K562 (cell line): ENCODE results near the gene RPL10A. TPM values are rescaled to one million over a fixed set of nuclear protein-coding genes. Genes with fewer than 3 reads are reported as not detected.
A peak's percentile ranks its signal among the peaks of the same experiment; 100 is the strongest.

Experiments
- ATAC-seq: fragments of 200-7000 bp; cut with Tn5 transposase; 3 replicates; pipeline ENCODE4 v1.9.1; 2020; ENCODE audit warnings: moderate library complexity
- BruUV-seq: library from RNA; stranded (reverse); fragments of 400-500 nt; replicated peaks from 2 replicates; lab custom pipeline; 2021; lab: Mats Ljungman, UMichigan
- CTCF ChIA-PET: fragments of 300-600 bp; formaldehyde crosslinking; extraction: SDS; loops from one replicate; lab custom pipeline; 2021; ENCODE audit warnings: low intra/inter-chr PET ratio; lab: Yijun Ruan, JAX
- POLR2A ChIA-PET: fragments of 300-600, 350-650 bp; sonication (Branson Sonifier 250); formaldehyde crosslinking; extraction: SDS; loops from one replicate; lab custom pipeline; 2021; ENCODE audit warnings: antibody characterized with exemption, inconsistent platforms; lab: Yijun Ruan, JAX
- DNase-seq, 4 experiments: peaks; one replicate each; pipeline versions ENCODE4 v3.0.0 to v3.0.0-alpha.2; 2011 to 2018; ENCODE audit warnings: low spot score in 3 of 4, mixed read lengths in 3 of 4; ENCODE audit errors: extremely low read depth in 1 of 4
- FAIRE-seq: peaks from 2 replicates; lab custom pipeline; 2011; peaks lifted over from hg19 to GRCh38; lab: Jason Lieb, UNC
- H2AFZ ChIP-seq: 2 replicates; pipeline ENCODE4 v1.6.0; 2011; ENCODE audit warnings: low read depth, low read length, control low read depth, inconsistent platforms
- H3K27ac ChIP-seq: fragments of 200-600 bp; 3 replicates; pipeline ENCODE4 v1.8.0; 2011; ENCODE audit warnings: low read depth, mild to moderate bottlenecking, control low read depth, inconsistent platforms, low read length, moderate library complexity, mixed read lengths; ENCODE audit errors: extremely low read depth
- H3K27me3 ChIP-seq, 2 experiments: fragments of 300-600 bp in 1 of 2; 2 replicates in 1 of 2; 3 replicates in 1 of 2; pipeline versions ENCODE4 v1.6.0 to v1.8.0; 2011; ENCODE audit warnings: inconsistent platforms in 2 of 2, low read length in 2 of 2, mild to moderate bottlenecking in 1 of 2, mixed read lengths in 1 of 2, moderate library complexity in 1 of 2; ENCODE audit not compliant: control insufficient read depth in 2 of 2, insufficient read depth in 2 of 2
- H3K36me3 ChIP-seq: fragments of 300-600 bp; 3 replicates; pipeline ENCODE4 v1.8.0; 2011; ENCODE audit warnings: mild to moderate bottlenecking, low read length, inconsistent platforms; ENCODE audit not compliant: control insufficient read depth, insufficient read depth
- H3K4me1 ChIP-seq, 2 experiments: fragments of 200-600 bp in 1 of 2; replicated peaks in 1 of 2; 2 replicates in 1 of 2; 3 replicates in 1 of 2; pipeline versions ENCODE4 v1.5.1 to v1.8.0; 2011; ENCODE audit warnings: inconsistent platforms in 2 of 2, low read length in 2 of 2, mild to moderate bottlenecking in 1 of 2, mixed read lengths in 1 of 2, moderate library complexity in 1 of 2; ENCODE audit not compliant: control insufficient read depth in 2 of 2, insufficient read depth in 2 of 2
- H3K4me2 ChIP-seq: 2 replicates; pipeline ENCODE4 v1.6.1; 2011; ENCODE audit warnings: low read length, control low read depth, inconsistent platforms, mixed read lengths; ENCODE audit not compliant: insufficient read depth
- H3K4me3 ChIP-seq: fragments of 200-600 bp; sonication (generic), shearing (Covaris generic); 2 replicates; pipeline ENCODE4 v1.5.1; 2016; ENCODE audit warnings: control low read depth, inconsistent platforms
- H3K79me2 ChIP-seq: fragments of 200-600 bp; 3 replicates; pipeline ENCODE4 v1.8.0; 2011; ENCODE audit warnings: low read length, inconsistent platforms; ENCODE audit not compliant: control insufficient read depth, insufficient read depth
- H3K9ac ChIP-seq, 2 experiments: 2 replicates each; pipeline versions ENCODE4 v1.6.0 to v1.6.1; 2011; ENCODE audit warnings: low read depth in 2 of 2, low read length in 2 of 2, control low read depth in 1 of 2, inconsistent platforms in 1 of 2, mild to moderate bottlenecking in 1 of 2, mixed read lengths in 1 of 2; ENCODE audit not compliant: insufficient read depth in 1 of 2
- H3K9me1 ChIP-seq: one replicate; pipeline ENCODE4 v1.6.0; 2011; ENCODE audit warnings: inconsistent platforms, mild to moderate bottlenecking, low read length, moderate library complexity; ENCODE audit not compliant: control insufficient read depth, insufficient read depth
- H3K9me3 ChIP-seq: replicated peaks from 2 replicates; pipeline ENCODE4 v1.5.1; 2011; ENCODE audit warnings: low read depth, low read length, inconsistent platforms; ENCODE audit not compliant: control insufficient read depth, insufficient read depth
- H4K20me1 ChIP-seq: replicated peaks from 2 replicates; pipeline ENCODE4 v1.6.1; 2011; ENCODE audit warnings: low read length, inconsistent platforms, mixed read lengths; ENCODE audit not compliant: control insufficient read depth, insufficient read depth
- ASH1L ChIP-seq: fragments of 450-650 bp; IDR thresholded peaks from 2 replicates; pipeline ENCODE4 v1.6.1; 2018; ENCODE audit warnings: borderline replicate concordance, mild to moderate bottlenecking, low read depth; ENCODE audit not compliant: partially characterized antibody
- CXXC5 ChIP-seq: fragments of 250-450 bp; sonication (Bioruptor Pico); IDR thresholded peaks from 2 replicates; pipeline ENCODE4 v1.8.0; 2022; ENCODE audit warnings: inconsistent platforms, mild to moderate bottlenecking, moderate library complexity
- ETS2 ChIP-seq: IDR thresholded peaks from 2 replicates; pipeline ENCODE4 v1.6.1; 2016; ENCODE audit warnings: borderline replicate concordance, missing genetic modification characterization, mild to moderate bottlenecking, moderate library complexity, missing compliant biosample characterization; ENCODE audit not compliant: poor library complexity, severe bottlenecking
- FUS ChIP-seq: fragments of 200-400 bp; formaldehyde crosslinking; optimal IDR thresholded peaks from 2 replicates; pipeline ENCODE3; 2017; ENCODE audit warnings: low read depth, low read length
- SREBF1 ChIP-seq: fragments of 150-350 bp; IDR thresholded peaks from 2 replicates; pipeline ENCODE4 v1.6.1; 2014; ENCODE audit warnings: antibody characterized with exemption, low read depth, low read length, borderline replicate concordance
- ZNF224 ChIP-seq: sonication (generic); formaldehyde crosslinking; IDR thresholded peaks from 2 replicates; pipeline ENCODE4 v1.8.0; 2022; ENCODE audit warnings: mild to moderate bottlenecking, missing genetic modification reagents
- WGBS: fragments of 100-300 bp; shearing (Covaris generic); methylation state at CpG from one replicate; pipeline ENCODE4 v1.1.6; 2016; ENCODE audit warnings: low coverage, mixed read lengths; ENCODE audit not compliant: insufficient coverage; ENCODE audit errors: missing lambda C conversion rate; 5-methylcytosine and 5-hydroxymethylcytosine counted together
- in situ Hi-C: fragments of 300-500 bp; cut with MboI; formaldehyde crosslinking; loops from 4 replicates; pipeline ENCODE4 v1.15.0; 2018; ENCODE audit warnings: inconsistent platforms, mixed read lengths
- intact Hi-C: fragments of 100-400 bp; cut with micrococcal nuclease; formaldehyde crosslinking; loops from 2 replicates; pipeline ENCODE4 v1.14.2; 2022
- polyA plus RNA-seq, 8 experiments: library from polyadenylated mRNA; depleted of rRNA in 4 of 8; stranded (reverse) in 5 of 8; unstranded in 3 of 8; fragments of >200 nt; fragmentation: Nextera tagmentation in 2 of 8; fragmentation: Illumina TruSeq in 1 of 8; extraction: Ambion mirVana in 2 of 8; extraction: Trizol in 1 of 8; gene quantifications; 2 replicates each; pipeline versions ENCODE4 v1.2.1 to v1.2.3, GENCODE V29; 2011 to 2014; ENCODE audit warnings: inconsistent platforms in 1 of 8, missing spikeins in 1 of 8
- total RNA-seq, 7 experiments: library from RNA; depleted of rRNA in 6 of 7; stranded (reverse); fragments of >200 nt in 6 of 7; fragmentation: Illumina TruSeq in 2 of 7; extraction: Trizol in 2 of 7; gene quantifications; 2 replicates each; pipeline versions ENCODE4 v1.2.1 to v1.2.3, GENCODE V29; 2011 to 2021; ENCODE audit warnings: low replicate concordance in 1 of 7

Gene RPL10A
- total and polyA plus RNA-seq, 9 of the 15 experiments (the other 6 are each of a cell fraction or from before 2014, with no cell fraction given) = 1,589 to 3,237 (median 2,116) TPM

GRCh38 chr6:35443341-35444030, 24.7 kb upstream of the RPL10A start (continued):
- TF ChIP-seq ETS2 (tag) = no peak

GRCh38 chr6:35445691-35446090, 22.5 kb upstream of the RPL10A start:
- Histone ChIP-seq H3K79me2 (no peaks in the 10 kb centered on the region), H2AFZ (no peak overlapping the region), H3K9me3 (no peaks in the 10 kb centered on the region), H3K9ac (peak overlapping the region in 1 of 2 experiments; percentile 35; a peak in 1 of 4 replicates), H3K36me3 (no peaks in the 10 kb centered on the region), H3K4me2 (no peak overlapping the region), H3K4me1 (peaks cover 0 to 10% of the 10 kb centered on the region in 2 experiments; a peak in 1 of 5 replicates), H4K20me1 (no peaks in the 10 kb centered on the region), H3K4me3 (no peak overlapping the region), H3K27ac (no peak overlapping the region), H3K27me3 (peaks cover 14 to 21% of the 10 kb centered on the region in 2 experiments; a peak in 4 of 5 replicates), H3K9me1 (no peaks in the 10 kb centered on the region)
- intact Hi-C loops (loop anchor here (5.0 kb wide), 1 partner anchor 458 kb away; no protein-coding TSS in a partner anchor), in situ Hi-C loops (no loop called here)
- FAIRE-seq = no peak
- POLR2A ChIA-PET = interaction anchor here (0.6 kb wide), 2 partner anchors 58 to 658 kb away, joined by 3 read pairs; no protein-coding TSS in a partner anchor
- CTCF ChIA-PET = interaction anchor here (1.5 kb wide), 1 partner anchor 147 kb away, joined by 4 read pairs; no protein-coding TSS in a partner anchor
- 14% methylated on average over 7 of the region's 7 CpGs for WGBS
- no peak for DNase-seq
- no peak for ATAC-seq
- TF ChIP-seq FUS = no peak
- no peak for TF ChIP-seq CXXC5 (CRISPR knock-in tag)
- TF ChIP-seq SREBF1 = no peak
- TF ChIP-seq ASH1L = no peak
- no peak for TF ChIP-seq ZNF224
- BruUV-seq = no TSS peak
